Mesendoderm (in vitro differentiated cells): ENCODE measurements around the gene MAZ.
A peak's percentile ranks its signal among the peaks of the same experiment; 100 is the strongest.

Experiments used
- DNase-seq: peaks from one replicate; pipeline ENCODE4 v3.0.0; 2013
- H2AK5ac ChIP-seq: 2 replicates; pipeline ENCODE4 v1.6.1; 2013; ENCODE audit warnings: low read length, inconsistent platforms
- H2BK120ac ChIP-seq: 2 replicates; pipeline ENCODE4 v1.6.1; 2013; ENCODE audit warnings: low read depth, mild to moderate bottlenecking, low read length, moderate library complexity, mixed read lengths
- H2BK15ac ChIP-seq: replicated peaks from 2 replicates; pipeline ENCODE4 v1.6.1; 2013; ENCODE audit warnings: low read depth, mild to moderate bottlenecking, moderate library complexity
- H2BK5ac ChIP-seq: 2 replicates; pipeline ENCODE4 v1.6.1; 2013; ENCODE audit warnings: low read length, inconsistent platforms
- H3K18ac ChIP-seq: 2 replicates; pipeline ENCODE4 v1.6.1; 2013; ENCODE audit warnings: mild to moderate bottlenecking, low read length, mixed read lengths
- H3K23ac ChIP-seq: one replicate; pipeline ENCODE4 v1.6.1; 2013; ENCODE audit warnings: low read length
- H3K27ac ChIP-seq: 2 replicates; pipeline ENCODE4 v1.5.1; 2013; ENCODE audit warnings: low read depth, mild to moderate bottlenecking, inconsistent platforms, low read length, moderate library complexity
- H3K27me3 ChIP-seq: 2 replicates; pipeline ENCODE4 v1.6.1; 2013; ENCODE audit warnings: low read length, control low read depth, mild to moderate bottlenecking, inconsistent platforms; ENCODE audit not compliant: insufficient read depth, poor library complexity
- H3K36me3 ChIP-seq: 2 replicates; pipeline ENCODE4 v1.6.1; 2013; ENCODE audit warnings: low read length, inconsistent platforms; ENCODE audit not compliant: control insufficient read depth, insufficient read depth
- H3K4ac ChIP-seq: one replicate; pipeline ENCODE4 v1.6.1; 2013; ENCODE audit warnings: low read depth, mild to moderate bottlenecking, low read length, moderate library complexity
- H3K4me1 ChIP-seq: 2 replicates; pipeline ENCODE4 v1.6.1; 2013; ENCODE audit warnings: low read depth, low read length, inconsistent platforms; ENCODE audit not compliant: control insufficient read depth
- H3K4me2 ChIP-seq: 2 replicates; pipeline ENCODE4 v1.6.1; 2013; ENCODE audit warnings: low read length
- H3K4me3 ChIP-seq: 2 replicates; pipeline ENCODE4 v1.5.1; 2013; ENCODE audit warnings: mild to moderate bottlenecking, low read length
- H3K56ac ChIP-seq: one replicate; pipeline ENCODE4 v1.6.1; 2013; ENCODE audit warnings: low read length
- H3K79me1 ChIP-seq: 2 replicates; pipeline ENCODE4 v1.6.1; 2013; ENCODE audit warnings: low read length, inconsistent platforms
- H3K79me2 ChIP-seq: 2 replicates; pipeline ENCODE4 v1.6.1; 2013; ENCODE audit warnings: mild to moderate bottlenecking, low read length; ENCODE audit not compliant: control insufficient read depth, insufficient read depth
- H3K9ac ChIP-seq: 2 replicates; pipeline ENCODE4 v1.6.1; 2013; ENCODE audit warnings: low read length, inconsistent platforms
- H4K5ac ChIP-seq: one replicate; pipeline ENCODE4 v1.6.1; 2013; ENCODE audit warnings: low read length
- H4K8ac ChIP-seq: one replicate; pipeline ENCODE4 v1.6.1; 2013; ENCODE audit warnings: low read depth, mild to moderate bottlenecking, control low read depth, low read length, moderate library complexity
- WGBS: extraction: QIAGEN DNeasy Blood & Tissue Kit; methylation state at CpG from one replicate; pipeline ENCODE4 v1.1.7; 2013; ENCODE audit warnings: low lambda C conversion rate, missing lambda C conversion rate; ENCODE audit not compliant: insufficient coverage; ENCODE audit errors: extremely low coverage; 5-methylcytosine and 5-hydroxymethylcytosine counted together

The MAZ gene

GRCh38 chr16:29805232-29806098 is 864 bp upstream of the MAZ start:
- H3K27ac ChIP-seq: peak overlapping the region; percentile 84
- no peak overlapping the region for H4K8ac ChIP-seq
- no peak overlapping the region for H3K23ac ChIP-seq
- H2BK5ac ChIP-seq: peak overlapping the region; percentile 43
- H2BK15ac ChIP-seq: no peak overlapping the region
- H3K27me3 ChIP-seq: no peaks in the 10 kb centered on the region
- peaks cover 8% of the 10 kb centered on the region for H3K4me1 ChIP-seq
- no peak overlapping the region for H2AK5ac ChIP-seq
- peaks cover 5% of the 10 kb centered on the region for H3K79me1 ChIP-seq
- peak; percentile 99 for DNase-seq
- peaks cover 9% of the 10 kb centered on the region for H3K36me3 ChIP-seq
- peak overlapping the region; percentile 86 for H3K4ac ChIP-seq
- peak overlapping the region; percentile 64 for H3K4me3 ChIP-seq
- peaks cover 26% of the 10 kb centered on the region for H3K79me2 ChIP-seq
- peak overlapping the region; percentile 5 for H2BK120ac ChIP-seq
- H3K18ac ChIP-seq: peak overlapping the region; percentile 51
- H3K56ac ChIP-seq: peak overlapping the region; percentile 96
- peak overlapping the region; percentile 77 for H3K4me2 ChIP-seq
- no CpG with 5 or more reads among the region's 103 CpGs for WGBS
- H4K5ac ChIP-seq: no peak overlapping the region
- H3K9ac ChIP-seq: peak overlapping the region; percentile 92

GRCh38 chr16:29806641-29807425 is 504 bp downstream of the MAZ start:
- H3K79me2 ChIP-seq: peaks cover 26% of the 10 kb centered on the region

GRCh38 chr16:29807426-29808218 is 1.3 kb downstream of the MAZ start:
- whole genome bisulfite sequencing: no CpG with 5 or more reads among the region's 69 CpGs

More at GRCh38 chr16:29806641-29807425, 504 bp downstream of the MAZ start:
- Histone ChIP-seq H3K23ac (no peak overlapping the region), H3K18ac (peak overlapping the region; percentile 88), H2BK15ac (no peak overlapping the region), H3K9ac (peak overlapping the region; percentile 98), H3K4me3 (peak overlapping the region; percentile 56), H3K4me1 (peaks cover 10% of the 10 kb centered on the region), H3K4ac (peak overlapping the region; percentile 90), H2AK5ac (no peak overlapping the region), H3K79me1 (peaks cover 5% of the 10 kb centered on the region), H4K5ac (no peak overlapping the region), H3K36me3 (peaks cover 8% of the 10 kb centered on the region), H2BK5ac (peak overlapping the region; percentile 28), H3K4me2 (peak overlapping the region; percentile 82), H4K8ac (no peak overlapping the region), H2BK120ac (peak overlapping the region; percentile 34), H3K56ac (peak overlapping the region; percentile 96), H3K27ac (peak overlapping the region; percentile 80), H3K27me3 (no peaks in the 10 kb centered on the region)
- WGBS: no CpG with 5 or more reads among the region's 99 CpGs
- peak; percentile 88 for DNase-seq

GRCh38 chr16:29808219-29808900 is 2.0 kb downstream of the MAZ start:
- Histone ChIP-seq H3K36me3 (peaks cover 8% of the 10 kb centered on the region), H3K4me2 (peak overlapping the region; percentile 82), H3K27me3 (no peaks in the 10 kb centered on the region), H3K23ac (no peak overlapping the region), H2BK15ac (no peak overlapping the region), H2BK5ac (peak overlapping the region; percentile 62), H3K27ac (no peak overlapping the region), H3K4me3 (peak overlapping the region; percentile 56), H3K9ac (peak overlapping the region; percentile 98), H3K79me1 (peaks cover 5% of the 10 kb centered on the region), H3K18ac (no peak overlapping the region), H3K79me2 (peaks cover 26% of the 10 kb centered on the region), H4K8ac (no peak overlapping the region), H4K5ac (no peak overlapping the region), H3K4ac (no peak overlapping the region), H2AK5ac (no peak overlapping the region), H2BK120ac (no peak overlapping the region), H3K56ac (peak overlapping the region; percentile 96), H3K4me1 (peaks cover 16% of the 10 kb centered on the region)
- DNase-seq: no peak
- WGBS: no CpG with 5 or more reads among the region's 25 CpGs

More at GRCh38 chr16:29807426-29808218, 1.3 kb downstream of the MAZ start:
- no peaks in the 10 kb centered on the region for H3K27me3 ChIP-seq
- H3K23ac ChIP-seq: peak overlapping the region; percentile 59
- H2AK5ac ChIP-seq: peak overlapping the region; percentile 54
- H3K79me2 ChIP-seq: peaks cover 26% of the 10 kb centered on the region
- H2BK120ac ChIP-seq: peak overlapping the region; percentile 34
- no peak overlapping the region for H4K5ac ChIP-seq
- H2BK5ac ChIP-seq: peak overlapping the region; percentile 62
- peak overlapping the region; percentile 56 for H3K4me3 ChIP-seq
- peak overlapping the region; percentile 82 for H3K4me2 ChIP-seq
- H3K9ac ChIP-seq: peak overlapping the region; percentile 98
- peak; percentile 93 for DNase-seq
- no peak overlapping the region for H4K8ac ChIP-seq
- peaks cover 10% of the 10 kb centered on the region for H3K4me1 ChIP-seq
- peaks cover 8% of the 10 kb centered on the region for H3K36me3 ChIP-seq
- H3K4ac ChIP-seq: peak overlapping the region; percentile 90
- H3K27ac ChIP-seq: peak overlapping the region; percentile 80
- H3K56ac ChIP-seq: peak overlapping the region; percentile 96
- peak overlapping the region; percentile 88 for H3K18ac ChIP-seq
- no peak overlapping the region for H2BK15ac ChIP-seq
- H3K79me1 ChIP-seq: peaks cover 5% of the 10 kb centered on the region
